Brain microvascular endothelial cell (primary cell): Measurements from ENCODE around the gene UBE2J2.
A peak's percentile ranks its signal among the peaks of the same experiment; 100 is the strongest.

ENCODE experiments used
- DNase-seq: peaks from one replicate; pipeline ENCODE4 v3.0.0-alpha.2; 2020
- H3K27ac ChIP-seq: fragments of 250-450 bp; sonication (Bioruptor Pico); 2 replicates; pipeline ENCODE4 v1.5.1; 2020; ENCODE audit warnings: mild to moderate bottlenecking, moderate library complexity
- H3K27me3 ChIP-seq: fragments of 250-450 bp; sonication (Bioruptor Pico); replicated peaks from 2 replicates; pipeline ENCODE4 v1.5.1; 2020; ENCODE audit warnings: mild to moderate bottlenecking
- H3K36me3 ChIP-seq: fragments of 250-450 bp; sonication (Bioruptor Pico); replicated peaks from 2 replicates; pipeline ENCODE4 v1.5.1; 2020; ENCODE audit warnings: mild to moderate bottlenecking
- H3K4me3 ChIP-seq: 2 replicates; pipeline ENCODE4 v1.5.1; 2011; ENCODE audit warnings: low read depth, mild to moderate bottlenecking, control low read depth, low read length, moderate library complexity
- CTCF ChIP-seq: IDR thresholded peaks from 2 replicates; pipeline ENCODE4 v1.5.1; 2011; ENCODE audit warnings: low read depth, mild to moderate bottlenecking, moderate library complexity, low read length, control low read depth, inconsistent platforms; ENCODE audit errors: missing control alignments
- in situ Hi-C: cut with HindIII; loops from 2 replicates; pipeline ENCODE4 v1.10.0; 2017; ENCODE audit warnings: low sequenced_read_pairs, low pct_ligation_motif_present

Gene UBE2J2

GRCh38 chr1:1264026-1264425, 9.6 kb downstream of the UBE2J2 start:
- no peak overlapping the region for H3K4me3 ChIP-seq
- no peaks in the 10 kb centered on the region for H3K27me3 ChIP-seq
- peaks cover 50% of the 10 kb centered on the region for H3K36me3 ChIP-seq
- TF ChIP-seq CTCF, result no peak
- no peak for DNase-seq
- H3K27ac ChIP-seq, result peak overlapping the region; percentile 85
- in situ Hi-C loops, result no loop called here

GRCh38 chr1:1262758-1263157, 10.9 kb downstream of the UBE2J2 start:
- no peak for TF ChIP-seq CTCF
- H3K4me3 ChIP-seq, result no peak overlapping the region
- no peak overlapping the region for H3K27ac ChIP-seq
- DNase-seq, result no peak
- peaks cover 49% of the 10 kb centered on the region for H3K36me3 ChIP-seq
- in situ Hi-C loops, result no loop called here
- no peaks in the 10 kb centered on the region for H3K27me3 ChIP-seq

GRCh38 chr1:1262071-1262470, 11.6 kb downstream of the UBE2J2 start:
- DNase-seq, result no peak
- TF ChIP-seq CTCF, result no peak
- H3K4me3 ChIP-seq, result no peak overlapping the region
- H3K27me3 ChIP-seq, result no peaks in the 10 kb centered on the region
- in situ Hi-C loops, result no loop called here
- no peak overlapping the region for H3K27ac ChIP-seq
- H3K36me3 ChIP-seq, result peaks cover 42% of the 10 kb centered on the region

- H3K36me3 ChIP-seq, result peaks cover 45% of the 10 kb centered on the region
- in situ Hi-C loops, result no loop called here
- H3K27ac ChIP-seq, result no peak overlapping the region
- H3K27me3 ChIP-seq, result no peaks in the 10 kb centered on the region
- TF ChIP-seq CTCF, result no peak
- no peak overlapping the region for H3K4me3 ChIP-seq
- no peak for DNase-seq
These were observed 12.7 kb downstream of the UBE2J2 start for GRCh38 chr1:1260843-1261560.

GRCh38 chr1:1259951-1260600, 13.6 kb downstream of the UBE2J2 start:
- Histone ChIP-seq H3K36me3 (peaks cover 55% of the 10 kb centered on the region), H3K27me3 (no peaks in the 10 kb centered on the region), H3K4me3 (no peak overlapping the region), H3K27ac (no peak overlapping the region)
- DNase-seq, result no peak
- in situ Hi-C loops, result no loop called here
- TF ChIP-seq CTCF, result no peak
